Ishikawa (cell line): Measurements from ENCODE around the gene EXTL2.

ENCODE experiments used
- CEBPB ChIP-seq: IDR thresholded peaks from 2 replicates; pipeline ENCODE4 v1.6.1; 2012
- CREB1 ChIP-seq: IDR thresholded peaks from 2 replicates; pipeline ENCODE4 v1.6.1; 2012; ENCODE audit warnings: low read depth
- EGR1 ChIP-seq: IDR thresholded peaks from 2 replicates; pipeline ENCODE4 v1.6.1; 2012
- EP300 ChIP-seq: IDR thresholded peaks from 2 replicates; pipeline ENCODE4 v1.6.1; 2012; ENCODE audit warnings: borderline replicate concordance
- FOXM1 ChIP-seq: IDR thresholded peaks from 2 replicates; pipeline ENCODE4 v1.6.1; 2012; ENCODE audit warnings: low read depth, borderline replicate concordance
- NFIC ChIP-seq: IDR thresholded peaks from 2 replicates; pipeline ENCODE4 v1.6.1; 2012
- RAD21 ChIP-seq: IDR thresholded peaks from 2 replicates; pipeline ENCODE4 v1.6.1; 2012; ENCODE audit warnings: low read depth
- REST ChIP-seq: IDR thresholded peaks from 2 replicates; pipeline ENCODE4 v1.6.1; 2012; ENCODE audit warnings: low read depth, mild to moderate bottlenecking
- TAF1 ChIP-seq: IDR thresholded peaks from 2 replicates; pipeline ENCODE4 v1.6.1; 2012; ENCODE audit warnings: low read depth, mild to moderate bottlenecking
- TCF12 ChIP-seq: IDR thresholded peaks from 2 replicates; pipeline ENCODE4 v1.6.1; 2012; ENCODE audit warnings: low read depth
- TEAD4 ChIP-seq: IDR thresholded peaks from 2 replicates; pipeline ENCODE4 v1.6.1; 2012
- USF1 ChIP-seq: IDR thresholded peaks from 2 replicates; pipeline ENCODE4 v1.6.1; 2012
- YY1 ChIP-seq: IDR thresholded peaks from 2 replicates; pipeline ENCODE4 v1.6.1; 2012; ENCODE audit warnings: low read depth
- ZBTB7A ChIP-seq: IDR thresholded peaks from 2 replicates; pipeline ENCODE4 v1.6.1; 2012; ENCODE audit warnings: low read depth
- TF ChIP-seq, protein P1 (sequence below): IDR thresholded peaks from 2 replicates; pipeline ENCODE4 v1.6.1; 2012

EXTL2 gene, protein sequence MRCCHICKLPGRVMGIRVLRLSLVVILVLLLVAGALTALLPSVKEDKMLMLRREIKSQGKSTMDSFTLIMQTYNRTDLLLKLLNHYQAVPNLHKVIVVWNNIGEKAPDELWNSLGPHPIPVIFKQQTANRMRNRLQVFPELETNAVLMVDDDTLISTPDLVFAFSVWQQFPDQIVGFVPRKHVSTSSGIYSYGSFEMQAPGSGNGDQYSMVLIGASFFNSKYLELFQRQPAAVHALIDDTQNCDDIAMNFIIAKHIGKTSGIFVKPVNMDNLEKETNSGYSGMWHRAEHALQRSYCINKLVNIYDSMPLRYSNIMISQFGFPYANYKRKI

DNA sequence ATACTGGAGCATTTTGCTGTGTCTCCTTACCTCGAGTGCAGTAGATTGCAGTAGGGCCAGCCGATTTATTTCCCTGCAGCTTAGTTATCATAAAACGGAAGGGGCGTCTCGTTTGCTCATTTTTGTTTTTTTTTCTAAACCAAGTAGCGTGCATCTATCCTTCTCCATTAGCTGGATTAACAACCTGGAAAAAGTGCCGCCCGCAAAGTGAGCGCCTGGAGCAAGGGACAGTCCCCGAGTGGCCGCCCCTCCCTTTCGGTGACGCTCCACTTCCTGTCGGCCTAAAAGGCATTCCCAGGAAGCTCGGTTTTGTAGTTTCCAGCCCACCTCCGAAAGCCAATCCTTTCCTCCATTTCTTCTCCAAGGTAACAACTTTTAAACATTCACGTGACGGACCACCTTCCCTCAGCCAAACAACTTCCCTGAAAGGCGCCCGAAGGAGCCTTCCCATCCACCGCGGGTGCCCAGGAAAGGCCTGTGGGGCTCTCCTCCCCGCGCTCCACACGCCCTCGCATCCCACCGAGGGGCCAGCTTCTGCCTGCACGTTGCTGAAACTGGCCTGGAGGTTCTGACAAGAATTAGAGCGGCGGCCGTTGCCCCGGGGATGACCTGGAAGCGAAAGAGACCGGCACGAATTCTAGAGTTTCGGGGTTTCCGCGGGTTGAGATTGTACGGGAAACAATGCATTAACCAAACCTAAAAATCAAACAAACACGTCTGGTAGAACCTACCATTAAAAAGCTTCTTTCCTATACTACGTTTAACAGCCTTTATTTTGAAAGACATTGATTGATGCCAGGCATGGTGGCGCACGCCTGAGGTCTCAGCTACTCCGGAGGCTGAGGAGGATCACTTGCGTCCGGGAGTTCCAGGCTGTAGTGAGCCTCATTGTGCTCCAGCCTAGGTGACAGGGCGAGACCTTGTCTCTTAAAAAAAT is at the start of gene EXTL2:
Gene EXTL2 (minus strand): TSS at position 240 of the 937 bp plus-strand sequence. CDS start 6,085 bp downstream, outside the sequence.
- 0 out of 2 replicates have a peak, but pooled peaks have one; percentile 9 for TF ChIP-seq EGR1
- TF ChIP-seq EP300: no peak; the same call in 1 of the 2 replicates
- TF ChIP-seq CREB1: peak; percentile 54
- no peak for TF ChIP-seq ZBTB7A
- TF ChIP-seq NFIC: peak; percentile 41
- peak; percentile 76 for TF ChIP-seq TAF1
- no peak for TF ChIP-seq CEBPB
- TF ChIP-seq YY1: peak; percentile 70
- TF ChIP-seq USF1: peak; percentile 87

DNA sequence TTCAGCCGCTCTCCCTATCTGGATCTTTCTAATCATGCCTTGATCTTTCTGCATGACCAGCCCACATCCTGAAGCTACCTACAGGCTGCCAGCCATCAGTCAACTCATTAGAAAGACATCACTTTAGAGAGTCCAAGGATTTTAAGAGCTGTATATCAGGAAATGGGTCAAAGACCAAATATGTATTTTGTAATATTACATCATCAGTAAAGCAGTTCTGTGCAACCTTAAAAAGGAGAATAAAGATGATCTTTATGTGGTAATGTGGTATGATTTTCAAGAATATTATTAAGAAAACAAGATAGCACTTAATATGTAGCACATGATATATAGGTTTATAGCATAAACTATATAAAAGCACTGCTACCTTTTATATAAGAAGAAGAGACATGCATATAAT is 48.9 kb upstream of the EXTL2 start:
- no peak for TF ChIP-seq EGR1
- TF ChIP-seq ZBTB7A: no peak
- no peak for TF ChIP-seq EP300
- no peak for TF ChIP-seq RAD21
- no peak for TF ChIP-seq FOXM1
- TF ChIP-seq CREB1: no peak
- TF ChIP-seq USF1: no peak
- TF ChIP-seq YY1: no peak
- no peak for TF ChIP-seq TCF12
- TF ChIP-seq CEBPB: no peak

GRCh38 chr1:100942304-100943046 is 47.8 kb upstream of the EXTL2 start:
- no peak for TF ChIP-seq CREB1
- TF ChIP-seq TEAD4: no peak
- no peak for TF ChIP-seq TCF12
- TF ChIP-seq ZBTB7A: no peak
- no peak for TF ChIP-seq USF1
- TF ChIP-seq EGR1: no peak
- no peak for TF ChIP-seq YY1
- TF ChIP-seq NFIC: no peak
- TF ChIP-seq TAF1: no peak
- no peak for TF ChIP-seq REST
- no peak for TF ChIP-seq RAD21
- no peak for TF ChIP-seq CEBPB
- TF ChIP-seq, protein P1, sequence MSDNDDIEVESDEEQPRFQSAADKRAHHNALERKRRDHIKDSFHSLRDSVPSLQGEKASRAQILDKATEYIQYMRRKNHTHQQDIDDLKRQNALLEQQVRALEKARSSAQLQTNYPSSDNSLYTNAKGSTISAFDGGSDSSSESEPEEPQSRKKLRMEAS: no peak
- TF ChIP-seq EP300: no peak

DNA sequence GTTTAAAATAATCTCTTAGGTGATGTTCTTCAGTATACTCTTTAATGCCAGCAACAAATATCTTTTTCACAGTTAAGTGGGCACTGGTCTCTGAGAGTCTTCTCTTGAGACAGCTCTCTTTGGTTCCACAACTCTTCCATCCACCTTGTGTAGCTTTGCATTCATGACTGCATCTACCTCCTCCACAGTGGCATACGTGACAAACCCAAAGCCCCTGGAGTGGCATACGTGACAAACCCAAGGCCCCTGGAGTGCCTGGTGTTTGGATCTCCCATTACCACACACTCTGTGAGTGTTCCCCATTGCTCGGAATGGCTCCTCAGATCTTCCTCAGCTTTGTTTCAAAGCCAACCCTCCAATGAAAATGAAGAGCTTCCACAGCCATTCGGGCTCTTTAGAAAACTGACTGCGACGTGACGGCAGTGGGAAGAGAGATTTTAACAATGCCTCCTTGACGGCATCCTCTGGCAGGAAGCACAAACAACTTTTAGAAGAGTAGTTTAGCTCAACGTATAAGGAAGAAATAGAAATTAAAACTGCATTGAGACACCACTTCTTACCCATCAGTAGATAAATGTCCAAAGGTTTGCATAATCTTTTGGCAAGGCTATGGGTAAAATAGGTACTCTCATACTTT is 47.1 kb upstream of the EXTL2 start:
- no peak for TF ChIP-seq TAF1
- no peak for TF ChIP-seq ZBTB7A
- no peak for TF ChIP-seq YY1
- no peak for TF ChIP-seq TEAD4

GRCh38 chr1:100941098-100941527 is 46.5 kb upstream of the EXTL2 start:
- no peak for TF ChIP-seq CEBPB

DNA sequence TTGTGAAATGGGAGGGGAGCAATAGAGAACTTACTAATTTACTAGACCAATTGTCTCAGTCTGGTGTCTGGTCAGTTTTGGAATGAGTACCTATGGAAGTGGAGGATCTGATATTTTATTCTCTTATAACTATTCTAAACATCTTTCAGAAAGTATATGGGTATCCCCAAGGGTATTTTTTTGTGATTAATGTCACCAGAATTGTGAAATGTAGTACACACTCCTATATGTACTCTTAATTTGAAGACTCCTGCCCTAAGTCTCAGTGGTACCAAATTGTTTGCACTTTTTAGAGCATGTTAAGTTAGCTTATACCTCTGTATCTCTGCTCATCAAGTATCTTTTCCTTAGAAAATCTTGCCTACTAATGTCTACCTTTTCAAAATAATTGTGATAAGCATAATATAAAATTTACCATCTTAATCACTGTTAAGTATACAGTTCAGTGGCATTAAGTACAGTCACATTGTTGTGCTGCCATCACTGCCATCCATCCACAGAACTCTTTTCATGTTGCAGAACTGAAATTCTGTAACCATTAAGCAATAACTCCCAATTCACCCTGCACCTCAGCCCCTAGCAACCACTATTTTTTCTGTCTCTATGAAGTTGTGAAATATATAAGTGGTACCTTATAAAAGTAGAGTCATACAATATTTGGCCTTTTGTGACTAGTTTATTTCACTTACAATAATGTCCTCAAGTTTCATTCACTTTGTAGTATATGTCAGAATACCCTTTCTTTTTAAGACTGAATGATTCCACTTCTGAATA is 41.7 kb upstream of the EXTL2 start:
- TF ChIP-seq FOXM1 (no peak), CEBPB (no peak), YY1 (no peak), CREB1 (no peak), TCF12 (no peak), NFIC (no peak), REST (no peak), USF1 (no peak), EP300 (no peak), RAD21 (no peak), ZBTB7A (no peak), TAF1 (no peak), TEAD4 (no peak), EGR1 (no peak)
- TF ChIP-seq, protein P1: no peak
